ENCODE results near the gene RPS6KC1.

- TF ChIP-seq, protein P1, sequence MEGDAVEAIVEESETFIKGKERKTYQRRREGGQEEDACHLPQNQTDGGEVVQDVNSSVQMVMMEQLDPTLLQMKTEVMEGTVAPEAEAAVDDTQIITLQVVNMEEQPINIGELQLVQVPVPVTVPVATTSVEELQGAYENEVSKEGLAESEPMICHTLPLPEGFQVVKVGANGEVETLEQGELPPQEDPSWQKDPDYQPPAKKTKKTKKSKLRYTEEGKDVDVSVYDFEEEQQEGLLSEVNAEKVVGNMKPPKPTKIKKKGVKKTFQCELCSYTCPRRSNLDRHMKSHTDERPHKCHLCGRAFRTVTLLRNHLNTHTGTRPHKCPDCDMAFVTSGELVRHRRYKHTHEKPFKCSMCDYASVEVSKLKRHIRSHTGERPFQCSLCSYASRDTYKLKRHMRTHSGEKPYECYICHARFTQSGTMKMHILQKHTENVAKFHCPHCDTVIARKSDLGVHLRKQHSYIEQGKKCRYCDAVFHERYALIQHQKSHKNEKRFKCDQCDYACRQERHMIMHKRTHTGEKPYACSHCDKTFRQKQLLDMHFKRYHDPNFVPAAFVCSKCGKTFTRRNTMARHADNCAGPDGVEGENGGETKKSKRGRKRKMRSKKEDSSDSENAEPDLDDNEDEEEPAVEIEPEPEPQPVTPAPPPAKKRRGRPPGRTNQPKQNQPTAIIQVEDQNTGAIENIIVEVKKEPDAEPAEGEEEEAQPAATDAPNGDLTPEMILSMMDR (IDR thresholded peaks at IDR 0.05; ENCODE audit: low read depth, low read length, poor library complexity, severe bottlenecking) = no peak
- no peak for TF ChIP-seq EZH2phosphoT487 (IDR thresholded peaks at IDR 0.05; ENCODE audit: borderline replicate concordance, low read length)
These were observed 246.0 kb downstream of the RPS6KC1 start for GRCh38 chr1:213297021-213297420.

Data from DOHH2 (cell line).